GM18519 (cell line): Measurements from ENCODE around the gene SLC6A3.
"Not testable (repeated sequence)": the region's sequence is repeated elsewhere in the genome, so short reads cannot be mapped to it uniquely, and the experiment has no call there.

Experiments
- ATAC-seq: cut with Tn5 transposase; IDR thresholded peaks from one replicate; pipeline ENCODE4 v1.9.1; 2021; ENCODE audit warnings: mild to moderate bottlenecking, moderate library complexity; ENCODE audit not compliant: unreplicated experiment, low FRiP score

SLC6A3 gene

DNA sequence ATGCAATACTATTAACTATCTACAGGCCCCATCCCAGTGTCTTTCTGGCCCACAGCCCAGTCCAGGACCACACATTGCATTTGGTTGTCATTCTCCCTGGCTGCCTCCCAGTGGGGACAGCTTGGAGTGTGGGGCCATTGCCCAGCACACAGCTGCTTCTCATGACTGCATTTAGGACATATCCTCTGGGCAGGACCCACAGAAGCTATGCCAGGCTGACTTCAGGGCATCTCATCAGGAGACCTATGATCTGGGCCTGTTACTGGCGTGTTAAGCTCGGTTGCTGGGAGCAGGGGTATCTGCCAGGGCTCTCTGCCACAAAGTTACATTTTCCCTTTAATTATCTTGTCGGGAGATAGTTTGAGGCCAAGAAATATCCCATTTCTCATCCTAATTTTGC, 68.3 kb downstream of the SLC6A3 start:
- ATAC-seq = no peak

- ATAC-seq = no peak
Measured at GRCh38 chr5:1375871-1376810, 69.1 kb downstream of the SLC6A3 start.

- ATAC-seq = no peak
Measured at GRCh38 chr5:1374679-1375055, 70.6 kb downstream of the SLC6A3 start.

DNA sequence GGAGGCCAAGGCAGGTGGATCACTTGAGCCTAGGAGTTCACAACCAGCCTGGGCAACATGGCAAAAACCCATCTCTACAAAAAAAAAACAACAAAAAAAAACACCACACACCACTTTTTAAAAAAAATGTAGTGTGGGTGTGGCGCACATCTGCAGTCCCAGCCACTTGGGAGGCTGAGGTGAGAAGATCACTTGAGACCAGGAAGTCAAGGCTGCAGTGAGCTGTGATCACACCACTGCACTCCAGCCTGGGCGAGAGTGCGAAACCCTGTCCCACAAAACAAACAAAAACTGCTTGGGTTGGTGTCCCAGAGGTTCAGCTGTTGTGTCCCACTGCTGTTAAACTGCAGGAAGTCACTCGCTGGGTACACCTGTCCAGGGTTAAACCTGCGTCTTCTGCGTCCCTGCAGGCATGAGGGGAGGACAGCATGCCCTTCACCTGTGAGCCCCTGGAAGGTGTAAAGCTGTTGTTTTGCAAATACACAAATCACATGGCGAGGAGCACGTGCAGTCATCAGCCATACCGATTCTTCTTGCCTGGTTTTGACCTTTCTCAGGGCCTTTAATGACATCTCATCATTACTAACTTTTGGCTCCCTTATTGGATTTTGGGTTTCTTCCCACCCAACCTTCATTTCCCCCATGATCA, 71.1 kb downstream of the SLC6A3 start:
- no peak for ATAC-seq

DNA sequence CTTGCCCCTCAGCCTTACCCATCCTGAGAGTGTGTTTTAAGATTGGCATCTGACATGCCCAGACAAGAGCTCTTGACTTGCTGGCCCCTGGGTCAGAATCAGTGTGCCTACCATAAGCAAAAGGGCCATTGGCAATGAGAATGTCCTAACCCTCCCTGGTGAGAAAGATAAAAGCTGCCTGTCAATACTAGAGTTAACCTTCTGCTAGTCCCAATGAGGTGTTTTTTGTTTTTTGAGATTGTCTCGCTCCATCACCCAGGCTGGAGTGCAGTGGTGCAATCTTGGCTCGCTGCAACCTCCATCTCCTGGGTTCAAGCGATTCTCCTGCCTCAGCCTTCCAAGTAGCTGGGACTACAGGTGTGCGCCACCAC, 73.3 kb downstream of the SLC6A3 start:
- ATAC-seq = not testable (repeated sequence)

DNA sequence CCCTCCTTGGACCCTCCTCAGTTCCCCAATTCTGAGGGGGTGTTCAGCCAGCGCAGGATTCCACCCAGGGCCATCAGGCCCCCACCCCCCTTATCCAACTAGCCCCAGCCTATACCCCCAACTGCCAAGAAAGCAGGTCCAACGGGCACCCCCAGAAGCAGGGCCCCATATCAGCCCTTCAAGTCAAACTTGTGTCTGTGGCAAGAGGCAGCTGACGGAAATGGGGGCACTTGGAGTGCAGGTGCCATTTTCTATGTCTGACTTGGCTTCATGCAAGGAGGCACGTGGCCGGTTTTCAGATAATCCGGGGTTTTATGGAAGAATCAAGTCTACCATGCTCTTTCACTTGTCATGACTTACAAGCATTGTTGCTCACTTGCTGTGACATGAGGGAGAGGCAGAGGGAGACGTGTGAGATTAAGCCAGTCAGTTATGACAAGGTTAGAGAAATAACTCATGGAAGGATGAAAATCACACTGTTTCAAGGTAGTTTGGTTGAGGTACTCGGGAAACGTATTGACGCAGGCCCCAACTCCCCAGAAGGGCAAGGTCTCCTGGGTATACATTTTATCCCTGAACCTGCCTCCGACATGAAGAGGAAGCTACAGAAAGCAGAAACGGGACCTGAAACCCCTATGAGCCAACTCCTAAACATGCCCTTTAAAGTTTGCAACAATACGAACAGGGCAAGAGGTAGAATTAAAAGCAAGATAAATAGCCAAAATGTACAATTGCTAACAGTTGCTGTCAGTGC, 73.8 kb downstream of the SLC6A3 start:
- no peak for ATAC-seq

- ATAC-seq = no peak
Measured at GRCh38 chr5:1370006-1370405, 75.2 kb downstream of the SLC6A3 start.

DNA sequence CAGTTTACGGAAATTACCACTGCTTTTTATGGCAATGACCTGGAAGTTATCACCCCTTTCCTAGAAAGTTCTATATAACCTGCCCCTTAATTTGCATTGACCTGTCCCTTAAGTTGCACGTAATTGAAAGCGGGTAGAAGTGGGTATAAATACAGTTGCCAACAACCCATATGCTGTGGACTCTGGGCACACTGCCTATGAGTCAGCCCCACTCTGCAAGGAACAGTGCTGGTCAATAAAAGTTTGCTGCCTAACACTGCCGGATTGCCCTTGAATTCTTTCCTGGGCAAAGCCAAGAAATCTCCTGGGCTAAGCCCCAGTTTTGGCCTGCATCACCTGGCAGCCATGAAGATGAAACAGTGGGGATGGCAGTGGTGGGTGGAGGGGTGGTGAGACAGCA, 76.5 kb downstream of the SLC6A3 start:
- no peak for ATAC-seq

GRCh38 chr5:1368236-1368635, 77.0 kb downstream of the SLC6A3 start:
- ATAC-seq = no peak

GRCh38 chr5:1367149-1367548, 78.1 kb downstream of the SLC6A3 start:
- ATAC-seq = no peak

DNA sequence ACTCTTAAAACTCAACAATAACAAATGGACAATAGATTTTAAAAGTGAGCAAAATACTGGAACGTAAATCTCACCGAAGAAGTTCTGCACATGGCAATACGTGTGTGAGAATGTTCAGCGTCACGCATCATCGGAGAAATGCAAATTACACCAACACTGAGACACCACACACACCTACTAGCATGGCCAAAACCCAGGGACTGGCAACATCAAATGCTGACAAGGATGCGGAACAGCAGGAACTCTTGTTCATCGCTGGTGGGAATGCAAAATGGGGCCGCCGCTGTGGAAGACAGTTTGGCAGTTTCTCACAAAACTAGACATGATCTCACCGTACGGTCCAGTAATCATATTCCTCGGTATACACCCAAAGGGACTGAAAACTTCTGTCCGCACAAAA, 78.7 kb downstream of the SLC6A3 start:
- peak; percentile 62 for ATAC-seq

DNA sequence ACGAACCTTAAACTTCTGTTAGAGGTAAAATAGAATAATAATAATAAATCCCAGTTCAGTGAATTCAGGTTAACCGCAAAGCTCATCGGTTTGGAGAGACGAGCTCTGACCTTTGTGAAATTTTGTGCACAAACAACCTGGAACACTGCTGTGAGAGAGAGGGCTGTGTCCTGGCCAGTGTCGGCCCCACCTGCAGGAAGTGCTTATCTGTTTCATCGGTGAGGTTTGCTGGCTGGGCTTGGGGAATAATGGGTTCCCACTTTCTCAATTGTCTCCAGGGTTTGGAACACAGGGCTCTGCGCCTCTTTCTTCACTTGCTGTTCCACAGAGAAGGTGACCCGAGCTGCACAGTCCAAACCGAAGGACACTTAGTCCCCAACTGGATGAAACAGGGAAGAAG, 81.0 kb downstream of the SLC6A3 start:
- no peak for ATAC-seq

GRCh38 chr5:1363581-1363980, 81.7 kb downstream of the SLC6A3 start:
- ATAC-seq = no peak

DNA sequence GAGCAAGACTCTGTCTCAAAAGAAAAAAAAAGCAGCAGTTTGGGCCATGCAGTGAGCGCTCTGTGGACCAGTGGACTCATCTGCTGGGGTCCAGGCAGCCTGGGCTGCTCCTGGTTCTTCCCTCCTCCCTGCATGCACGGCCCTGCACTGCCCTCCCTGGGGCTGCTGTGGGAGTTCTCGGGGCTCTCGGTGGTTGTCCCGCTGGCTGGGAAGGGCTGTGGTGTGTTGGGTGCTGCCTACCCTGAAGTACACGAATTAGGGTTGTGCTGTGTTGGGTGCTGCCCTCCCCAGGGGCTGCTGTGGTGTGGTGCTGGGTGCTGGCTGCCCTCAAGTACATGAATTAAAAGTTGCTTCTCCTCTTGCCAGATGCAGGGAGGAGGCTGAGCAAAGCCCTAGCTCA, 82.1 kb downstream of the SLC6A3 start:
- no peak for ATAC-seq

GRCh38 chr5:1362242-1363015, 82.8 kb downstream of the SLC6A3 start:
- ATAC-seq = no peak

DNA sequence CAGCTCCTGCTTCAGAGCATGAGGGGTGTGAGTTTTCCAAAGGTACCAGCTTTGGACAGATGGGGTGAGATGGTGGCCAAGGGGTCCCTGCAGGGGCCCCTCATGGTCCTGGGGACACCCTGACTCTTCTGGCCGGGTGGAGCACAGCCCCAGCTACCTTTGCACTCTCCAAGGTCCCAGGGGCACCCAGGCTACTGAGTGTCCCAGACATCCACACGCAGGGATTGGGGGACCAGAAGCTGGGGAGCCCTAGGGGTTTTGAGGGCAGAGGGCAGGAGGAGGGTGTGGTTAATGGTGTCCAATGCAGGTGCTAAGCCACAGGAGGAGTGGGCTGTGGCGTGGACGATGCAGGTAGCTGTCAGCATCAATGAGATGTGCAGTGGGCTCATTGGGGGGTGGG, 84.4 kb downstream of the SLC6A3 start:
- no peak for ATAC-seq

GRCh38 chr5:1360367-1360766, 84.9 kb downstream of the SLC6A3 start:
- ATAC-seq = not testable (repeated sequence)

GRCh38 chr5:1359713-1360112, 85.5 kb downstream of the SLC6A3 start:
- ATAC-seq = no peak

GRCh38 chr5:1359031-1359645, 86.1 kb downstream of the SLC6A3 start:
- ATAC-seq = no peak

DNA sequence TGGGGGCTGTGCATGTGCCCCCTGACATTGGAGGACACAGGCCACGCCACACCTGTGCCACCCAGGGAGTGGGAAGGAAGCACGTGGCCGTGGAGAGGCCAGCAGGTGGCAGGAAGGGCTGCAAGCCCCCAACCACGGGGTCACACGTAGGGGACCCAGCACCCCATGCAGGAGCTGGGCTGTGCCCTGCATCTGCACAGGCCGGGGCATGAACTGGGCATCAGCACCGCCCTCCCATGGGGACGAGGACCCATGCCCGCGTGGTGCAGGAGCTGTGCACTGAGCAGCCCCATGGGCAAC, 86.6 kb downstream of the SLC6A3 start:
- no peak for ATAC-seq
